Kidney epithelial cell (primary cell): ENCODE data around the gene SEC24C. TPM values are rescaled to one million over a fixed set of nuclear protein-coding genes. Genes with fewer than 3 reads are reported as not detected.

Experiments
- DNase-seq: peaks from one replicate; pipeline ENCODE4 v3.0.0-alpha.2; 2010; ENCODE audit warnings: low read depth
- H3K27me3 ChIP-seq: 2 replicates; pipeline ENCODE4 v1.6.0; 2011; ENCODE audit warnings: low read length; ENCODE audit not compliant: control insufficient read depth, insufficient read depth
- H3K36me3 ChIP-seq: 2 replicates; pipeline ENCODE4 v1.5.1; 2011; ENCODE audit warnings: low read length; ENCODE audit not compliant: control insufficient read depth, insufficient read depth
- H3K4me3 ChIP-seq: 2 replicates; pipeline ENCODE4 v1.5.1; 2011; ENCODE audit warnings: low read depth, mild to moderate bottlenecking, control low read depth, low read length
- total RNA-seq: library from RNA; depleted of rRNA; stranded (reverse); fragments of >200 nt; gene quantifications from 2 replicates; pipeline ENCODE4 v1.2.3, GENCODE V29; 2015
- TF ChIP-seq, protein P1 (sequence below): IDR thresholded peaks from 2 replicates; pipeline ENCODE4 v1.5.1; 2011; ENCODE audit warnings: mild to moderate bottlenecking, moderate library complexity, low read length, control low read depth, inconsistent platforms; ENCODE audit not compliant: insufficient read depth, poor library complexity, severe bottlenecking

SEC24C gene
- total RNA-seq, 1 donor from 2014 or later = 61.0 TPM

DNA sequence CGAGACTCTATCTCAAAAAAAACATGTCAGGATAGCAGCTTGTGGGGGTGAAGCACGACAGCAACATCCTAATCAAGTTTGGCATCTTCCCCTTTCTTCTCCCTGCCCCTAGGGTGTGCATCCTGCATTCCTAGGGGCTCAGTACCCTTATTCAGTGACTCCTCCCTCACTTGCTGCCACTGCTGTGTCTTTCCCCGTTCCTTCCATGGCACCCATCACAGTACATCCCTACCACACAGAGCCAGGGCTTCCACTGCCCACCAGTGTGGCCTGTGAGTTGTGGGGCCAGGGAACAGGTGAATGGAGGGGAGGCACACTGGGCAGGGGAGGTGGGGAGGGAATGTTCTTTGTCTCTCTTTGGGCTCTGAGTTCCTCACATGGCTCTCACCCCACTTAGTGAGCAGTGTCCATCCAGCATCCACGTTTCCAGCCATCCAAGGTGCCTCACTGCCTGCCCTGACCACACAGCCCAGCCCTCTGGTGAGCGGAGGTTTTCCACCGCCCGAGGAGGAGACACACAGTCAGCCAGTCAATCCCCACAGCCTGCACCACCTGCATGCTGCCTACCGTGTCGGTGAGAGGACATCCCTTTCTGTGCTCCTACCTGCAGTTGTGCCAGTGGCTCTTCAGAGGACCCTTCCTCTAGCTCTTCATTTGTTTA lies 55.9 kb downstream of the SEC24C start:
- Histone ChIP-seq H3K4me3 (no peak overlapping the region), H3K27me3 (no peaks in the 10 kb centered on the region), H3K36me3 (peaks cover 1% of the 10 kb centered on the region)
- no peak for DNase-seq
- TF ChIP-seq, protein P1, sequence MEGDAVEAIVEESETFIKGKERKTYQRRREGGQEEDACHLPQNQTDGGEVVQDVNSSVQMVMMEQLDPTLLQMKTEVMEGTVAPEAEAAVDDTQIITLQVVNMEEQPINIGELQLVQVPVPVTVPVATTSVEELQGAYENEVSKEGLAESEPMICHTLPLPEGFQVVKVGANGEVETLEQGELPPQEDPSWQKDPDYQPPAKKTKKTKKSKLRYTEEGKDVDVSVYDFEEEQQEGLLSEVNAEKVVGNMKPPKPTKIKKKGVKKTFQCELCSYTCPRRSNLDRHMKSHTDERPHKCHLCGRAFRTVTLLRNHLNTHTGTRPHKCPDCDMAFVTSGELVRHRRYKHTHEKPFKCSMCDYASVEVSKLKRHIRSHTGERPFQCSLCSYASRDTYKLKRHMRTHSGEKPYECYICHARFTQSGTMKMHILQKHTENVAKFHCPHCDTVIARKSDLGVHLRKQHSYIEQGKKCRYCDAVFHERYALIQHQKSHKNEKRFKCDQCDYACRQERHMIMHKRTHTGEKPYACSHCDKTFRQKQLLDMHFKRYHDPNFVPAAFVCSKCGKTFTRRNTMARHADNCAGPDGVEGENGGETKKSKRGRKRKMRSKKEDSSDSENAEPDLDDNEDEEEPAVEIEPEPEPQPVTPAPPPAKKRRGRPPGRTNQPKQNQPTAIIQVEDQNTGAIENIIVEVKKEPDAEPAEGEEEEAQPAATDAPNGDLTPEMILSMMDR = no peak

DNA sequence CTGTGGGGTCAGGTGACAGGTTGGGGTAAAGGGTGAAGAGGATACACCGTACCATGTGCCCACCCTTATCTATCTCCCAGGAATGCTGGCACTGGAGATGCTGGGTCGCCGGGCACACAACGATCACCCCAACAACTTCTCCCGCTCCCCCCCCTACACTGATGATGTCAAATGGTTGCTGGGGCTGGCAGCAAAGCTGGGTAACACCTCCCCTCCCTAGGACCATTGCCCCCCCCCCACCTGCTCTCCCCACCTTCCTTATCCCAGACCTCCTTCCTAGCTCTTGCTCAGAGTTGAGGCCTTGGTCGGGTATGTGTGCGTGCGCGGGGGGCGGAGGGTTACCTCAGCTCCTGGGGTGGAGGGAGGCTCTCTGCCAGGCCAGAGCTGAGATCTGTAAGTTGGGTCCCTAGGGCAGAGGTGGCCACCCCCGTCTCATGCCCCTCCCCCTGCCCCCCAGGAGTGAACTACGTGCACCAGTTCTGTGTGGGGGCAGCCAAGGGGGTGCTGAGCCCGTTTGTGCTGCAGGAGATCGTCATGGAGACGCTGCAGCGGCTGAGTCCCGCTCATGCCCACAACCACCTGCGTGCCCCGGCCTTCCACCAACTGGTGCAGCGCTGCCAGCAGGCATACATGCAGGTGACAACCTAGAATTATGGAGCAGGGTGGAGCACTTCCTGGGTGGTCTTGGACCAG lies 56.5 kb downstream of the SEC24C start:
- no peak for DNase-seq
- Histone ChIP-seq H3K36me3 (peaks cover 1% of the 10 kb centered on the region), H3K4me3 (no peak overlapping the region), H3K27me3 (no peaks in the 10 kb centered on the region)
- TF ChIP-seq, protein P1 = no peak

DNA sequence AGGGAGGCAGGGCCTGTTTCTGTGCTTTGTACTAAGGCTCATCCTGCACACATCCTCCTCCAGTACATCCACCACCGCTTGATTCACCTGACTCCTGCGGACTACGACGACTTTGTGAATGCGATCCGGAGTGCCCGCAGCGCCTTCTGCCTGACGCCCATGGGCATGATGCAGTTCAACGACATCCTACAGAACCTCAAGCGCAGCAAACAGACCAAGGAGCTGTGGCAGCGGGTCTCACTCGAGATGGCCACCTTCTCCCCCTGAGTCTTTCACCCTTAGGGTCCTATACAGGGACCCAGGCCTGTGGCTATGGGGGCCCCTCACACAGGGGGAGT lies 57.0 kb downstream of the SEC24C start:
- Histone ChIP-seq H3K36me3 (peaks cover 1% of the 10 kb centered on the region), H3K4me3 (no peak overlapping the region)
- TF ChIP-seq, protein P1 = no peak

DNA sequence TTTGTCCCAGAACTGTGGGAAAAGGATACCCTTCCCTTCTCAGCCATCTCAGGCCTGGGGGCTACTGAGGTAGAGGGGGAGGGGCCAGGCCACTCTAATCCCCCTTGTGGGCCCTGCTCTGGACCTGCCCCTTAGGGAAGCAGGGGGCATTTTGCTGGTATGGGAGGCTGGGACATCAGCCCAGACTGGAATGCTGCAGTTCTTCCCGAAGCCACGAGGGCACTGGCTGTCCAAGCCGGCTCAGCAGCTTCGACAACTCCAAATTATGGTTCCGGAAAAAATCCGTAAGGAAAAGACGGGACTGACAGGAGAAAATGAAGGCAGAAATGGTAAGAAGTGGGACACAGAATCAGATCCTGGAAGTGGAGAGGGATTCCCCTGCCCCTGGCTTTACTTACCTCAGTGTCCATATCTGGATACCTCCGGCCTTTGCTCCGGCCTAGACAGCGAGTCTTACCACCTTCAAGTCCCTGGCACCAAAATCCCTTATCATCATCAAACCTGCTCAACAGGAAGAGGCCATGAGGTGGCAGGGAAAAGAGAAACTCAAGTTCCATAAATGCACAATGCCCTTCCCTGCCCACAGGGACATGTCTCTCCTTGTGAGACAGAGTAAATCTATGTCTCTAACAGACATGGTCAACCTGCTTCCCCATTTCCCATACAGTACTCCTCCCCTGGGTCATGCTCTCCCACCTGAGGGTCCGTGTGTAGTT lies 58.3 kb downstream of the SEC24C start:
- no peaks in the 10 kb centered on the region for H3K27me3 ChIP-seq
- peaks cover 1% of the 10 kb centered on the region for H3K36me3 ChIP-seq
- H3K4me3 ChIP-seq = no peak overlapping the region
- no peak for DNase-seq
- TF ChIP-seq, protein P1 = no peak

More for the DNA sequence above, 57.0 kb downstream of the SEC24C start:
- no peaks in the 10 kb centered on the region for H3K27me3 ChIP-seq
- no peak for DNase-seq

DNA sequence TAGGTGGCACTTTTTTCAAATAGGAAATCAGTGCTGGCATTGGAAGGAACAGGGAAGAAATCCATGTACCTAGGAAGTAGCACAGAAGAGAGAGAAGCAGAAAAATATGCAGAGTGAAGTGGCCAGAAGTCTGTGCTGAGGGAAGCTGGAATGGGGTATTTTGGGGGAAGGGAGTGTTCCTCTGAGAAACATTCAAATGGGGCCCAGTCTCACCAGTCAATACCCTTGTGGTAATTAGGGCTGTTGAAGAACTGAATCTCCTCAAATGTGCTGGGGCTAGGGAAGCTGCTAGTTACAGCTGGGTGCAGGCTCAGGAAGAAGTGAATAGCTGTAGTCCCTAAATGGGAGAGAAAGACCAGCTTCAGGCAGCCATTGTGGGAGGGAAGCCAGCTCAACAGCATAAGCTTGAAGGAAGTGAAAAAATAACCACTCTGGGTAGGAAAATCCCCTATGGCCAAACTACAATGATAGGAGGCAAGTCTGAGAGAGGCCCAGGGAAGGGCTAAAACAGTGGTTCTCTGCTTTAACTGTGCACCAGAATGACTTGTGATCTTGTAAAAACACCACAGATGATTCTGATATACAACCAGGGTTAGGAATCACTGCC lies 59.6 kb downstream of the SEC24C start:
- peaks cover 1% of the 10 kb centered on the region for H3K36me3 ChIP-seq
- no peaks in the 10 kb centered on the region for H3K27me3 ChIP-seq
- DNase-seq = no peak
- no peak overlapping the region for H3K4me3 ChIP-seq
- TF ChIP-seq, protein P1 = no peak
